ENCODE data around the gene SELENBP1. TPM values are rescaled to one million over a fixed set of nuclear protein-coding genes. Genes with fewer than 3 reads are reported as not detected.

The SELENBP1 gene
- total RNA-seq, 1 donor from 2014 or later = 8.9 TPM

DNA sequence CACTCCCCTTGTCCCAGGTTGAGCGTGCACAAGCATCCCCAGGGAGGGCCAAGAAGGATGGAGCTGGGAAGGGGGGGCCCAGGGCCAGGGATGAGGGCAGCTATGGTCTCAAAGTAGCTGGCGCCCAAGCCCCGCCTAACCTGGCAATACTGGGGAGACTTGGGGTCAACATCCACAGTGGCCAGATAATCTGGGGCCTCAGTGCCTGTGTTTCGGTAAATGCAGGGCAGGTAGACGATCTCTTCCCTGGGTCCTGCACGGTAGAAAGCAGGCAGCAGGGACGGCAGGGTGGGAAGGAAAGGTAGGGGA is 3.2 kb downstream of the SELENBP1 start:
- H3K9me3 Mint-ChIP-seq (ENCODE audit: low read depth) = no peaks in the 10 kb centered on the region
- no peak overlapping the region for H3K4me3 Mint-ChIP-seq (ENCODE audit: unreplicated experiment)
- H3K36me3 Mint-ChIP-seq (ENCODE audit: low read depth) = no peaks in the 10 kb centered on the region
- DNase-seq (ENCODE audit: low spot score) = peak; percentile 65
- no peaks in the 10 kb centered on the region for H3K27me3 Mint-ChIP-seq (ENCODE audit: low read depth)
- no peak overlapping the region for H3K27ac Mint-ChIP-seq (ENCODE audit: unreplicated experiment)
- TF ChIP-seq, protein P1, sequence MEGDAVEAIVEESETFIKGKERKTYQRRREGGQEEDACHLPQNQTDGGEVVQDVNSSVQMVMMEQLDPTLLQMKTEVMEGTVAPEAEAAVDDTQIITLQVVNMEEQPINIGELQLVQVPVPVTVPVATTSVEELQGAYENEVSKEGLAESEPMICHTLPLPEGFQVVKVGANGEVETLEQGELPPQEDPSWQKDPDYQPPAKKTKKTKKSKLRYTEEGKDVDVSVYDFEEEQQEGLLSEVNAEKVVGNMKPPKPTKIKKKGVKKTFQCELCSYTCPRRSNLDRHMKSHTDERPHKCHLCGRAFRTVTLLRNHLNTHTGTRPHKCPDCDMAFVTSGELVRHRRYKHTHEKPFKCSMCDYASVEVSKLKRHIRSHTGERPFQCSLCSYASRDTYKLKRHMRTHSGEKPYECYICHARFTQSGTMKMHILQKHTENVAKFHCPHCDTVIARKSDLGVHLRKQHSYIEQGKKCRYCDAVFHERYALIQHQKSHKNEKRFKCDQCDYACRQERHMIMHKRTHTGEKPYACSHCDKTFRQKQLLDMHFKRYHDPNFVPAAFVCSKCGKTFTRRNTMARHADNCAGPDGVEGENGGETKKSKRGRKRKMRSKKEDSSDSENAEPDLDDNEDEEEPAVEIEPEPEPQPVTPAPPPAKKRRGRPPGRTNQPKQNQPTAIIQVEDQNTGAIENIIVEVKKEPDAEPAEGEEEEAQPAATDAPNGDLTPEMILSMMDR (IDR thresholded peaks at IDR 0.05) = no peak
- H3K4me1 Mint-ChIP-seq (ENCODE audit: low read depth) = peaks cover 34% of the 10 kb centered on the region

DNA sequence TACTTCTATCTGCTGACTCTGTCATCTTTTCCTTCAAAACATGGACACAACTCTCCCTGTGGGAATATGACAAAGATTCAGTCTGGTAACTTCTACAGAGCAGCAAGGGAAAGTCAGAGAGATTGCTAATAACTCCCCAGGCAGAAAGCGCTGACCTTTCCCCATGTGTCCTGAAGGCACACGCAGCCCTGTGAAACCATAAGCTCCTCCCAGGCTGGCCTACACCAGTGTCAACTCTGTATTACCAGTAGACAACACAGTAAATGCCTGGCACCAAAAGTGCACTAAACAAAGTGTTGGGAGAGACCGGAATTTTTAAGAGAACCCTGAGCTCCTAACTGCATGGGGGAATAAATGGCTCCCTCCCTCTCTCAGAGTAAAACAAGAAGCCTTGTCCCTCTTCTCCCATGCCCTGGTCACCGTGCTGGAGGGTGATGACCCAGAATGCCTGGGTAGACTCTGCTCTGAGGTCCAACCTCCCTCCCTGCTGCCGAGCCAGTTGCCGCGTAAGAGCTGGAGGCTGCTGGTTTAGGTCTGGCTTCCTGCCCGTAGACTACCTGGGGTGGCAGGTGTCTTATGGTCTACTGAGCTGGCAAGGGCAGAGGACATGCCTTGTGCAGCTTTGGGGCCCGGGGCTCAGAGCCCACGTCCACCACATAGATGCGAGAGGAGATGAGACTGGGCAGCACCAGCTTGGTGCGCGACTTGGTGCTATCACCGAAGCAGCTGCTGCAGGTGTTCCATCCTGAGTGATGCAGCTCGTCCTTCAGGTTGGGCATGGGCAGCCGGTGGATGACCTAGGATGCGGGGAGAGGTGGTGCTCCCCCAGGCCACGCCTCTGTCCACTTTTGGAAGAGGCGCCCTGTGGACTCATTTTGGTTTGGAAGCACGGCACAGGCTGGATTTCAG is 3.9 kb downstream of the SELENBP1 start:
- Mint-ChIP-seq H3K27ac (ENCODE audit: unreplicated experiment) (no peak overlapping the region), H3K27me3 (ENCODE audit: low read depth) (no peaks in the 10 kb centered on the region), H3K4me1 (ENCODE audit: low read depth) (peaks cover 34% of the 10 kb centered on the region), H3K36me3 (ENCODE audit: low read depth) (no peaks in the 10 kb centered on the region), H3K4me3 (ENCODE audit: unreplicated experiment) (no peak overlapping the region), H3K9me3 (ENCODE audit: low read depth) (no peaks in the 10 kb centered on the region)
- DNase-seq (ENCODE audit: low spot score) = peak; percentile 72
- TF ChIP-seq, protein P1 (IDR thresholded peaks at IDR 0.05) = no peak

DNA sequence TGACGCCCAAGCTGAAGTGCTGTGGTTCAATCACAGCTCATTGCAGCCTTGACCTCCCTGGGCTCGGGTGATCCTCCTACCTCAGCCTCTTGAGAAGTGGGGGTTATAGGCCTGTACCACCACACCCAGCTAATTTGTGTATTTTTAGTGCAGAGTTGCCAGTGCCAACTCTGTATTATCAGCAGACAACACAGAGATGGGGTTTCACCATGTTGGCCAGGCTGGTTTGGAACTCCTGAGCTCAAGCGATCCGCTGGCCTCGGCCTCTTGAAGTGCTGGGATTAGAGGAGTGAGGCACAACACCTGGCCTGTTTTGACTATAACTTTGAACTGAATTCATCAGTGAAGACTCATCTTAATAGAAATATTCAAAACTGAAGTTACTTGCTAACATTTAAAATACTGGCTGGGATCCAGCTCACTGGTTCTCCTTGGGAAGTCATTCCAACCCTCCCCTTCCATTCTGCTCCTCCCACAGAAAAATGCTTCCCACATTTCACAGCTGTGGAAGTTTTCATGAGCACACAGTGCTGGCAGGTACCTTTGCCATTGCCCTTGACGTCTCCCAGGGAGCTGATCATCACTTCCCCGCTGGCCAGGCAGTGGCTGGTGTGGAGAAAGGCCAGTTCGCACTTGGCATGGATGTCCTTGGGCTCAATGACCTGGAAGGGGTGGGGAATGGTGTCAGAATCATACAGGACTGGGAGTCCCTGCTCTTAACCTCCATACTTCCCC is 4.7 kb downstream of the SELENBP1 start:
- peak; percentile 40 for DNase-seq (ENCODE audit: low spot score)
- H3K4me1 Mint-ChIP-seq (ENCODE audit: low read depth) = peaks cover 30% of the 10 kb centered on the region
- no peak overlapping the region for H3K4me3 Mint-ChIP-seq (ENCODE audit: unreplicated experiment)
- H3K27me3 Mint-ChIP-seq (ENCODE audit: low read depth) = no peaks in the 10 kb centered on the region
- TF ChIP-seq, protein P1 (IDR thresholded peaks at IDR 0.05) = no peak
- H3K36me3 Mint-ChIP-seq (ENCODE audit: low read depth) = peaks cover 3% of the 10 kb centered on the region
- no peak overlapping the region for H3K27ac Mint-ChIP-seq (ENCODE audit: unreplicated experiment)
- peaks cover 3% of the 10 kb centered on the region for H3K9me3 Mint-ChIP-seq (ENCODE audit: low read depth)

DNA sequence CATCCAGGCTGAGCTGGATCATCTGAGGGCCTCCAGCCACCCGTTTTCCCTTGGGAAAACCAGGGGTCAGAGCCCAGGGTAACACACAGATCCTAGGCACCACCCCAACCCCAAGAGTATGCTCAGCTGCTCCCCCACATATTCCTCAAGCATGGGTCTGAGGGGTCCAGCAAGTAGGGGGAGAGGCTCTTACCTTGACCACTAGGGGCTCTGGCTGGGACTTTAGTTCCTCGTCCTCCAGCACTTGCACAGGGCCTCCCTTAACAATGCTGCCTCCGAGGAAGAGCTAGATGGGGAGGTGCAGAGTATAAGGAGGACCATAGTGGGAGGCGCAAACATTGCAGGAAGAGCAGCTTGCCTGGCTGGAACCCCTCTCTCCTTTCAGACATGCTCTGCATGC is 7.5 kb downstream of the SELENBP1 start:
- no peak overlapping the region for H3K4me3 Mint-ChIP-seq (ENCODE audit: unreplicated experiment)
- TF ChIP-seq, protein P1 (IDR thresholded peaks at IDR 0.05) = peak; percentile 8
- peak; percentile 46 for DNase-seq (ENCODE audit: low spot score)
- no peaks in the 10 kb centered on the region for H3K27me3 Mint-ChIP-seq (ENCODE audit: low read depth)
- H3K36me3 Mint-ChIP-seq (ENCODE audit: low read depth) = peaks cover 3% of the 10 kb centered on the region
- peaks cover 4% of the 10 kb centered on the region for H3K9me3 Mint-ChIP-seq (ENCODE audit: low read depth)
- peaks cover 7% of the 10 kb centered on the region for H3K4me1 Mint-ChIP-seq (ENCODE audit: low read depth)
- no peak overlapping the region for H3K27ac Mint-ChIP-seq (ENCODE audit: unreplicated experiment)

DNA sequence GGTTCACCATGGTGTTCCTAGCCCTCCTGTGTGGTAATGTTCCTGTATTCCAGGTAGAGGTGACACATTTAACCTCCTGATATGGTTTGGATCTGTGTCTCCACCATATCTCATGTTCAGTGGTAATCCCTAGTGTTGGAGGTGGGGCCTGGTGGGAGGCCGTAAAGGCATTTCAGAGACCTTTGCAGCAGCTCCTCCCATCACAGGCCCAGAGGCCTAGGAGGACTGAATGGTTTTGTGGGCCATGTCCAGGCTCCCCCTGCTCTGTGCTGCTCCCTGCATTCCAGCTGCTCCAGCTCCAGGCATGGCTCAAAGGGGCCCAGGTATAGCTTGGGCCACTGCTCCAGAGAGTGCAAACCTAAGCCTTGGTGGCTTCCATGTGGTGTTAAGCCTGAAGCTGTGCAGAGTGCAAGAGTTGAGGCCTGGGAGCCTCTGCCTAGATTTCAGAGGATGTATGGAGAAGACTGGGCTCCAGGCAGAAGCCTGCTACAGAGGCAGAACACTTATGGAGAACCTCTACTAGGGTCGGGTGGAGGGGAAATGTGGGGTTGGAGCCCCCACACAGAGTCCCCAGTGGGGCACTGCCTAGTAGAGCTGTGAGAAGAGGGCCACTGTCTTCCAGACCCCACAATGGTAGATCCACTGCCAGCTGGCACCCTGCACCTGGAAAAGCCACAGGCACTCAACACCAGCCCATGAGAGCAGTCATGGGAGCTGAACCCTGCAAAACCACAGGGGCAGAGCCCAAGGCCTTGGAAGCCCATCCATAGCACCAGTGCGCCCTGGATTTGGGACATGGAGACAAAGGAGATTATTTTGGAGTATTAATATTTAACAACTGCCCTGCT is 10.0 kb downstream of the SELENBP1 start:
- H3K4me1 Mint-ChIP-seq (ENCODE audit: low read depth) = no peaks in the 10 kb centered on the region
- no peaks in the 10 kb centered on the region for H3K27me3 Mint-ChIP-seq (ENCODE audit: low read depth)
- no peak overlapping the region for H3K4me3 Mint-ChIP-seq (ENCODE audit: unreplicated experiment)
- peak; percentile 43 for DNase-seq (ENCODE audit: low spot score)
- no peak overlapping the region for H3K27ac Mint-ChIP-seq (ENCODE audit: unreplicated experiment)
- H3K9me3 Mint-ChIP-seq (ENCODE audit: low read depth) = peaks cover 4% of the 10 kb centered on the region
- H3K36me3 Mint-ChIP-seq (ENCODE audit: low read depth) = peaks cover 3% of the 10 kb centered on the region
- TF ChIP-seq, protein P1 (IDR thresholded peaks at IDR 0.05) = no peak
